ENCODE results near the gene ZBP1.

Gene ZBP1

DNA sequence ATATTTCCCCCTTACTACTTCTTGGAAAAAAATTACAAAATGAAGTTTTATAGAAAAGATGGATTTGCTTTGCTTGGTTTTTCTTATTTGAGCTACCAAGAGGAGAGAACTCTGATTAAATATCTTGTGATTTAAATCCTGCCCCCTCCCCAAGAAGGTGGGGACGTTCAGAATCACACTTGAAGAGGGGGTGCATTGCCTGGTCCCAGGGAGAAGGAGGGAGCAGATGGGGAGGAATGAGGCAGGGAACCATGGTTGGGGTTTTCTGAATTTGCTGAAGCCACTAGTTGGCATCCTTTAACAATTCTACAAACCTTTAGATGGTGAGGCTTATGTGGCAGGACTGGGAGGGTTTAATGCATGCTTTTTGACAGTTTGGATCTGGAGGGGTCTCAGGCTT is 53.8 kb downstream of the ZBP1 start:
- H3K4me1 ChIP-seq (ENCODE audit: control insufficient read depth in 5 of 5, insufficient read depth in 5 of 5, low read length in 5 of 5), result peaks cover 6 to 58% (median 53%) of the 10 kb centered on the region in 5 donors
- H3K36me3 ChIP-seq (ENCODE audit: control insufficient read depth in 5 of 5, insufficient read depth in 5 of 5, low read length in 5 of 5), result peaks cover 3 to 31% (median 23%) of the 10 kb centered on the region in 5 donors
- no peaks in the 10 kb centered on the region for H3K9me3 ChIP-seq (ENCODE audit: control insufficient read depth in 5 of 5, low read length in 5 of 5)
- H3K4me3 ChIP-seq (ENCODE audit: low read depth in 1 of 5, low read length in 5 of 5), result no peak overlapping the region
- H3K27me3 ChIP-seq (ENCODE audit: control insufficient read depth in 5 of 5, insufficient read depth in 4 of 5, low read length in 5 of 5), result peaks cover 0 to 9% (median 3%) of the 10 kb centered on the region in 5 donors
- H3K27ac ChIP-seq (ENCODE audit: low read depth, low read length), result peak overlapping the region; percentile 26
- no peak overlapping the region for H3K9ac ChIP-seq (ENCODE audit: low read length in 5 of 5)

DNA sequence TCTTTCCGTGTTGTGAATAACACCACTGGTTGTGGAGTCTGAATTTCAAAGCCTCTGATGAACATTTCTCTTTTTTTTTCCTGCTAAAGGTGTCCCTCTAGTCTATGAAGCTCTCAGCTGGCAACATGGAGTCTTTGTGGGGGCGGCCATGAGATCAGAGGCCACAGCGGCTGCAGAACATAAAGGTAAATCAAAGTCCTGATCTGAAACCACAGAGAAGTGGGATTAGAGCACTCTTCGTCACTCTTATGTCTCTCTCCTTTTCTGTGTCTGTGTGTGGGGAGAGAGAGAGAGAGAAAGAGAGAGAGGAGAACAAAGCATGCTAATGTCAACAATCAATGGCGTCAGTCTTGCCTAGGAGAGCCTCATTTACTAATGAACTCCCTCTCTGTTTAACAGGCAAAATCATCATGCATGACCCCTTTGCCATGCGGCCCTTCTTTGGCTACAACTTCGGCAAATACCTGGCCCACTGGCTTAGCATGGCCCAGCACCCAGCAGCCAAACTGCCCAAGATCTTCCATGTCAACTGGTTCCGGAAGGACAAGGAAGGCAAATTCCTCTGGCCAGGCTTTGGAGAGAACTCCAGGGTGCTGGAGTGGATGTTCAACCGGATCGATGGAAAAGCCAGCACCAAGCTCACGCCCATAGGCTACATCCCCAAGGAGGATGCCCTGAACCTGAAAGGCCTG is 55.1 kb downstream of the ZBP1 start:
- H3K4me3 ChIP-seq (ENCODE audit: low read depth in 1 of 5, low read length in 5 of 5), result peak overlapping the region in 1 of 5 donors; percentile 22
- H3K4me1 ChIP-seq (ENCODE audit: control insufficient read depth in 5 of 5, insufficient read depth in 5 of 5, low read length in 5 of 5), result peaks cover 9 to 61% (median 53%) of the 10 kb centered on the region in 5 donors
- peak overlapping the region; percentile 37 for H3K27ac ChIP-seq (ENCODE audit: low read depth, low read length)
- peaks cover 3 to 31% (median 23%) of the 10 kb centered on the region in 5 donors for H3K36me3 ChIP-seq (ENCODE audit: control insufficient read depth in 5 of 5, insufficient read depth in 5 of 5, low read length in 5 of 5)
- peaks cover 0 to 9% (median 3%) of the 10 kb centered on the region in 5 donors for H3K27me3 ChIP-seq (ENCODE audit: control insufficient read depth in 5 of 5, insufficient read depth in 4 of 5, low read length in 5 of 5)
- no peak overlapping the region for H3K9ac ChIP-seq (ENCODE audit: low read length in 5 of 5)
- no peaks in the 10 kb centered on the region for H3K9me3 ChIP-seq (ENCODE audit: control insufficient read depth in 5 of 5, low read length in 5 of 5)

DNA sequence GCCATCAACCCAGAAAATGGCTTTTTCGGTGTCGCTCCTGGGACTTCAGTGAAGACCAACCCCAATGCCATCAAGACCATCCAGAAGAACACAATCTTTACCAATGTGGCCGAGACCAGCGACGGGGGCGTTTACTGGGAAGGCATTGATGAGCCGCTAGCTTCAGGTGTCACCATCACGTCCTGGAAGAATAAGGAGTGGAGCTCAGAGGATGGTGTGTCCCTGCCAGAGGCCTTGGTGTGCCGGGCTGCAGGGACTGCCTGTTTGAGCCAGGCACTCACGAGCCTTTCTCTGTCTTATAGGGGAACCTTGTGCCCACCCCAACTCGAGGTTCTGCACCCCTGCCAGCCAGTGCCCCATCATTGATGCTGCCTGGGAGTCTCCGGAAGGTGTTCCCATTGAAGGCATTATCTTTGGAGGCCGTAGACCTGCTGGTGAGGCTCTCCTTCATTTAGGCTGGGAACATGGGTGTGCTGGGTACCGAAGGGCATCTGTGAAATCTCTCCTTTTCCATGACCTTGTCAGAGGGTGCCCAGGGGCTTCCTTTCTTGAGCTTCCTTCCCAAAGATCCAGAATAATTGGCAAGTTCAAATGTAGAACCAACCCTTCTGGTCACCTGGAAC is 55.9 kb downstream of the ZBP1 start:
- H3K36me3 ChIP-seq (ENCODE audit: control insufficient read depth in 5 of 5, insufficient read depth in 5 of 5, low read length in 5 of 5), result peaks cover 3 to 31% (median 23%) of the 10 kb centered on the region in 5 donors
- peak overlapping the region; percentile 37 for H3K27ac ChIP-seq (ENCODE audit: low read depth, low read length)
- H3K9me3 ChIP-seq (ENCODE audit: control insufficient read depth in 5 of 5, low read length in 5 of 5), result no peaks in the 10 kb centered on the region
- H3K4me3 ChIP-seq (ENCODE audit: low read depth in 1 of 5, low read length in 5 of 5), result peak overlapping the region in 2 of 5 donors; percentile 2 to 43
- no peak overlapping the region for H3K9ac ChIP-seq (ENCODE audit: low read length in 5 of 5)
- H3K27me3 ChIP-seq (ENCODE audit: control insufficient read depth in 5 of 5, insufficient read depth in 4 of 5, low read length in 5 of 5), result peaks cover 0 to 9% (median 3%) of the 10 kb centered on the region in 5 donors
- H3K4me1 ChIP-seq (ENCODE audit: control insufficient read depth in 5 of 5, insufficient read depth in 5 of 5, low read length in 5 of 5), result peaks cover 10 to 69% (median 59%) of the 10 kb centered on the region in 5 donors

DNA sequence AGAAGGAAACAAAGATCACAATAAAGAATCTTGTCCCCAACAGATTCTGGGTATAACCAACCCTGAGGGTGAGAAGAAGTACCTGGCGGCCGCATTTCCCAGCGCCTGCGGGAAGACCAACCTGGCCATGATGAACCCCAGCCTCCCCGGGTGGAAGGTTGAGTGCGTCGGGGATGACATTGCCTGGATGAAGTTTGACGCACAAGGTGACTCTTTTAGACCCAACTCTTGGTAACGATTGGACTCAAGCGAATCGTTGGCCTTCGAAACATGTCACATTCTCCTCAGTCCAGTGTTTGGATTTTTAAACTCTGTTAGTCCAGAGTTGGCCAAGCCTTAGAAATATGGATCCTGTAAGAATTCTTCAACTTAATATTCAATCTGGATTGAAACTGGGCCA is 56.7 kb downstream of the ZBP1 start:
- Histone ChIP-seq H3K36me3 (ENCODE audit: control insufficient read depth in 5 of 5, insufficient read depth in 5 of 5, low read length in 5 of 5) (peaks cover 3 to 31% (median 23%) of the 10 kb centered on the region in 5 donors), H3K9me3 (ENCODE audit: control insufficient read depth in 5 of 5, low read length in 5 of 5) (no peaks in the 10 kb centered on the region), H3K27me3 (ENCODE audit: control insufficient read depth in 5 of 5, insufficient read depth in 4 of 5, low read length in 5 of 5) (peaks cover 0 to 5% (median 0%) of the 10 kb centered on the region in 5 donors), H3K27ac (ENCODE audit: low read depth, low read length) (peak overlapping the region; percentile 37), H3K4me3 (ENCODE audit: low read depth in 1 of 5, low read length in 5 of 5) (peak overlapping the region in 3 of 5 donors; percentile 38 to 66 (median 59)), H3K9ac (ENCODE audit: low read length in 5 of 5) (no peak overlapping the region), H3K4me1 (ENCODE audit: control insufficient read depth in 5 of 5, insufficient read depth in 5 of 5, low read length in 5 of 5) (peaks cover 10 to 75% (median 65%) of the 10 kb centered on the region in 5 donors)

DNA sequence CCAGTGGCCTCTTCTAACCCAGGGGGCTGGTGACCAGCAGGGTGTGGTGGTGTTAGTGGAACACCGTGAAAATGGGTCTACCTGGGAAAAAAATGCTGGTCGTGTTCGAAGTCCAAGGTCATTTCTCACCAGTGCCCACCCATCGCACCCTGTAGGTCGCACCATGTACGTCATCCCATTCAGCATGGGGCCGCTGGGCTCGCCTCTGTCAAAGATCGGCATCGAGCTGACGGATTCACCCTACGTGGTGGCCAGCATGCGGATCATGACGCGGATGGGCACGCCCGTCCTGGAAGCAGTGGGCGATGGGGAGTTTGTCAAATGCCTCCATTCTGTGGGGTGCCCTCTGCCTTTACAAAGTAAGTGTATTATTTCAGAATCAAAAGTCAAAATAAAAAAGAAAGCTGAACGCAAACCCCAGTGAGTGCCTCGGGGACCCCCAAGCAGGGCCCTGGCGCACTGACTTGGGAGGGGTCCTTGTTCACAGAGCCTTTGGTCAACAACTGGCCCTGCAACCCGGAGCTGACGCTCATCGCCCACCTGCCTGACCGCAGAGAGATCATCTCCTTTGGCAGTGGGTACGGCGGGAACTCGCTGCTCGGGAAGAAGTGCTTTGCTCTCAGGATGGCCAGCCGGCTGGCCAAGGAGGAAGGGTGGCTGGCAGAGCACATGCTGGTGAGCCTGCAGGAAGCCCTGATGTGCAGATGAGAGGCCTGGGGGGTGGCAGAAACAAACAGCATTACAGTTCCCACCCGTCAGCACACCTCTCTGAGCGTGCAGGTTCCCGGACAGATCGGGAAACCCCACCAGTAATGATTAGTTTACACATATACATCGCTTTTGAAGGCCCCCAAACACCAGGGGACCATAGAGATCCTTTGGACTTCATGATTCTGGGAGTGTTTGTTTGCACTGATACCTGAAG is 57.4 kb downstream of the ZBP1 start:
- Histone ChIP-seq H3K27ac (ENCODE audit: low read depth, low read length) (peak overlapping the region; percentile 65), H3K9ac (ENCODE audit: low read length in 5 of 5) (peak overlapping the region in 1 of 5 donors; percentile 73), H3K36me3 (ENCODE audit: control insufficient read depth in 5 of 5, insufficient read depth in 5 of 5, low read length in 5 of 5) (peaks cover 3 to 31% (median 23%) of the 10 kb centered on the region in 5 donors), H3K4me3 (ENCODE audit: low read depth in 1 of 5, low read length in 5 of 5) (peak overlapping the region; percentile 47 to 84 (median 66)), H3K27me3 (ENCODE audit: control insufficient read depth in 5 of 5, insufficient read depth in 4 of 5, low read length in 5 of 5) (peaks cover 0 to 4% (median 0%) of the 10 kb centered on the region in 5 donors), H3K9me3 (ENCODE audit: control insufficient read depth in 5 of 5, low read length in 5 of 5) (no peaks in the 10 kb centered on the region), H3K4me1 (ENCODE audit: control insufficient read depth in 5 of 5, insufficient read depth in 5 of 5, low read length in 5 of 5) (peaks cover 10 to 76% (median 66%) of the 10 kb centered on the region in 5 donors)

DNA sequence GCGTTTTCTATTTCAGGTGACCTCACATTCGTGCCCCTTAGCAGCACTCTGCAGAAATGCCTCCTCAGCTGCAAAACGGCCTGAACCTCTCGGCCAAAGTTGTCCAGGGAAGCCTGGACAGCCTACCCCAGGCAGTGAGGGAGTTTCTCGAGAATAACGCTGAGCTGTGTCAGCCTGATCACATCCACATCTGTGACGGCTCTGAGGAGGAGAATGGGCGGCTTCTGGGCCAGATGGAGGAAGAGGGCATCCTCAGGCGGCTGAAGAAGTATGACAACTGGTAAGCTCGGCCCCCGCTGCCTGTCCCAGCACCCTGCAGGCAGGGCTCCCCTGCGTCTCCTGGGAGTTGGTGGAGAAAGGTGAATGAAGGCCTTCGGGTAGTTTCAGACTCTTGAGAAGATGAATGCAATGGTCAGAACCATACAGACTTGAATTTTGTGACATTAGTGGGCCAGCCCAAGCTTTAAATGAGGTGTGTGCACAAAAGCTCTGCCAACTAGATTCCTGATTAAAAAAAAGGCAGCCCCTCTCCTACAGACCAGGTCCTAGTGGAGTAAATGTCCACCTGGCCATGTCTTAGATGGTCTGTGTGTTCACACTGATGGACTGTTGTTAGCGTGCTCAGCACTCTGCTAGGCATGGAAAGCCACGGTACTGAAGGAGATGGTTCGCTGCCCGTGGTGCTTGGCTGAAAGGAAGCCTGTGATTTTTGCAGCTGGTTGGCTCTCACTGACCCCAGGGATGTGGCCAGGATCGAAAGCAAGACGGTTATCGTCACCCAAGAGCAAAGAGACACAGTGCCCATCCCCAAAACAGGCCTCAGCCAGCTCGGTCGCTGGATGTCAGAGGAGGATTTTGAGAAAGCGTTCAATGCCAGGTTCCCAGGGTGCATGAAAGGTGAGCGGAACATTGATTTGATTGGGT is 58.6 kb downstream of the ZBP1 start:
- H3K4me1 ChIP-seq (ENCODE audit: control insufficient read depth in 5 of 5, insufficient read depth in 5 of 5, low read length in 5 of 5), result peaks cover 10 to 76% (median 66%) of the 10 kb centered on the region in 5 donors
- H3K27ac ChIP-seq (ENCODE audit: low read depth, low read length), result peak overlapping the region; percentile 65
- H3K36me3 ChIP-seq (ENCODE audit: control insufficient read depth in 5 of 5, insufficient read depth in 5 of 5, low read length in 5 of 5), result peaks cover 3 to 31% (median 23%) of the 10 kb centered on the region in 5 donors
- H3K9me3 ChIP-seq (ENCODE audit: control insufficient read depth in 5 of 5, low read length in 5 of 5), result no peaks in the 10 kb centered on the region
- H3K27me3 ChIP-seq (ENCODE audit: control insufficient read depth in 5 of 5, insufficient read depth in 4 of 5, low read length in 5 of 5), result peaks cover 0 to 3% (median 0%) of the 10 kb centered on the region in 5 donors
- H3K4me3 ChIP-seq (ENCODE audit: low read depth in 1 of 5, low read length in 5 of 5), result peak overlapping the region; percentile 47 to 84 (median 66)
- H3K9ac ChIP-seq (ENCODE audit: low read length in 5 of 5), result peak overlapping the region in 3 of 5 donors; percentile 15 to 73 (median 50)

DNA sequence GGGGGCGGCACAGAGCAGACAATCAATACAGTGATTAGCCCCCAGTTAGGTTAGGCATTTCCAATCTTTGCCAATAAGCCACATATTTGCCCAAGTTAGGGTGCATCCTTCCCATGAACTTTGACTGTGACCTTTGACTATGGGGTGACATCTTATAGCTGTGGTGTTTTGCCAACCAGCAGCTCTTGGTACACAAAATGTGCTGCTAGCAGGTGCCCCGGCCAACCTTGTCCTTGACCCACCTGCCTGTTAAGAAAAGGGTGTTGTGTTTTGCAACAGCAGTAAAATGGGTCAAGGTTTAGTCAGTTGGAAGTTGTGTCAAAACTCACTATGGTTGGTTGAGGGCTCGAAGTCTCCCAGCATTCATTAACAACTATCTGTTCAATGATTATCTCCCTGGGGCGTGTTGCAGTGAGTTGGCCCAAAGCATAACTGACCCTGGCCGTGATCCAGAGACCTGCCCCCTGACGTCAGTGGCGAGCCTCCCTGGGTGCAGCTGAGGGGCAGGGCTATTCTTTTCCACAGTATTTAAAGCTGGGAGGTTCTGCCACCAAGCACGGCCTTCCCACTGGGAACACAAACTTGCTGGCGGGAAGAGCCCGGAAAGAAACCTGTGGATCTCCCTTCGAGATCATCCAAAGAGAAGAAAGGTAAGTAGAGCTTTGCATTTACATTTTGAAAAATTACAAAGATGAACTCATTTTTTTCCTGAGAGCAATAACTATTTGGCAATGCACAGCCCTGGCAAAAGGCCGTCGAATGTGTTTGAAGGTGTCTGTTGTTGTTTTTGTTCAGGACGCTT is 59.5 kb downstream of the ZBP1 start, which contains the start of gene PCK1:
Gene PCK1, plus strand, starts transcription at position 557 of the 802 bp plus-strand sequence. CDS start 302 bp downstream, outside the sequence.
- peak within 1 kb of the TSS; percentile 79 for H3K27ac ChIP-seq (ENCODE audit: low read depth, low read length)
- H3K4me3 ChIP-seq (ENCODE audit: low read depth in 1 of 5, low read length in 5 of 5), result peak within 1 kb of the TSS; percentile 47 to 84 (median 66)
- H3K36me3 ChIP-seq (ENCODE audit: control insufficient read depth in 5 of 5, insufficient read depth in 5 of 5, low read length in 5 of 5), result peaks cover 2 to 30% (median 23%) of the 10 kb centered on the region in 5 donors
- peaks cover 10 to 73% (median 66%) of the 10 kb centered on the region in 5 donors for H3K4me1 ChIP-seq (ENCODE audit: control insufficient read depth in 5 of 5, insufficient read depth in 5 of 5, low read length in 5 of 5)
- no peaks in the 10 kb centered on the region for H3K9me3 ChIP-seq (ENCODE audit: control insufficient read depth in 5 of 5, low read length in 5 of 5)
- H3K27me3 ChIP-seq (ENCODE audit: control insufficient read depth in 5 of 5, insufficient read depth in 4 of 5, low read length in 5 of 5), result peaks cover 0 to 3% (median 0%) of the 10 kb centered on the region in 5 donors
- H3K9ac ChIP-seq (ENCODE audit: low read length in 5 of 5), result peak within 1 kb of the TSS in 3 of 5 donors; percentile 15 to 73 (median 50)

DNA sequence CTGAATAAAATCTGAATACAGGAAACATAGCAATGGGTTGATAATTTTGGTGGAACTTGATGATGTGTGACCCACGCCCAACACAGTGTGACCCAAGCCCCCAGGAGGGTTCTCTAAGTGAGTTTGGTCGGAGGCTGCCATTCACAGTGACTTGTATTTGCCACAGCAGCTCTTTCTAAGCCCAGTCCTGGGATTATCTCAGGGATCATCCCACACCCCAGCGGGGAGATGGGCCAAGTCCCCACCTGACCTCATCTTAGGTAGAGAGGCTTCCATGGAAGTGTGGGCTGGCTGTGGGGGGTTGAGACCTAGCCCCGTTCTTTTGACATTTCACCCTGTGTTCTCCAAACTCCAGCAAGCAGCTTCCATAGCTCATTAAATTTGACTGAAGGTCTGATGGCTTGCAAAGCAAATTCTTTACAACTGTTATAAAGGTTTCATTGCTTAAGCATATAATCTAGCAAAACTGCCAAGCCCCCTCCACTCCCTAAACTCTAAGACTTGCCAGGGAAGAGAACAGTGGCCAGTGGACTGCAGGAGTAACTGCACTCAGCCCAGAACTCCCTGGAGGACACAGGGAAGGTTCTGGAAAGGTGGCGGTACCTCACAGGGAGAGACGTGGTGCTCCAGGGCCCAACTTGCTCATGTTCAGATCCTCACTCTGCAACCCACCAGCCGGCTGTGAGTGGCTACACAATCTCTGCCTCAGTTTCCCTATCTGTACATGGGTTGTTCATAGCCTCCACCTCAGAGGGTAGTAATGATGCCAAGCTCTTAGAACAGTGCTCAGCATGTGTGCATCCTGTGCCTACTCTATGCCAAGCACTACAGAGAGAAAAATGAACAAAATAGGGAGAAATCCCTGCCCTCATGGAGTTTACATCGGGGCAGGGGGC is 60.3 kb downstream of the ZBP1 start:
- H3K27ac ChIP-seq (ENCODE audit: low read depth, low read length), result peak overlapping the region; percentile 79

More for the DNA sequence above, 60.3 kb downstream of the ZBP1 start:
- Histone ChIP-seq H3K9ac (ENCODE audit: low read length in 5 of 5) (no peak overlapping the region), H3K9me3 (ENCODE audit: control insufficient read depth in 5 of 5, low read length in 5 of 5) (no peaks in the 10 kb centered on the region), H3K36me3 (ENCODE audit: control insufficient read depth in 5 of 5, insufficient read depth in 5 of 5, low read length in 5 of 5) (peaks cover 0 to 22% (median 17%) of the 10 kb centered on the region in 5 donors), H3K4me3 (ENCODE audit: low read depth in 1 of 5, low read length in 5 of 5) (peak overlapping the region in 1 of 5 donors; percentile 31), H3K27me3 (ENCODE audit: control insufficient read depth in 5 of 5, insufficient read depth in 4 of 5, low read length in 5 of 5) (peaks cover 0 to 3% (median 0%) of the 10 kb centered on the region in 5 donors), H3K4me1 (ENCODE audit: control insufficient read depth in 5 of 5, insufficient read depth in 5 of 5, low read length in 5 of 5) (peaks cover 8 to 65% (median 58%) of the 10 kb centered on the region in 5 donors)

Measured in subcutaneous abdominal adipose tissue (tissue), 5 donors.